ENCODE measurements around the gene C1QL4. TPM values are rescaled to one million over a fixed set of nuclear protein-coding genes. Genes with fewer than 3 reads are reported as not detected.

C1QL4 gene
- total RNA-seq, 2 donors from 2014 or later: 1.3 TPM; not detected in 1

DNA sequence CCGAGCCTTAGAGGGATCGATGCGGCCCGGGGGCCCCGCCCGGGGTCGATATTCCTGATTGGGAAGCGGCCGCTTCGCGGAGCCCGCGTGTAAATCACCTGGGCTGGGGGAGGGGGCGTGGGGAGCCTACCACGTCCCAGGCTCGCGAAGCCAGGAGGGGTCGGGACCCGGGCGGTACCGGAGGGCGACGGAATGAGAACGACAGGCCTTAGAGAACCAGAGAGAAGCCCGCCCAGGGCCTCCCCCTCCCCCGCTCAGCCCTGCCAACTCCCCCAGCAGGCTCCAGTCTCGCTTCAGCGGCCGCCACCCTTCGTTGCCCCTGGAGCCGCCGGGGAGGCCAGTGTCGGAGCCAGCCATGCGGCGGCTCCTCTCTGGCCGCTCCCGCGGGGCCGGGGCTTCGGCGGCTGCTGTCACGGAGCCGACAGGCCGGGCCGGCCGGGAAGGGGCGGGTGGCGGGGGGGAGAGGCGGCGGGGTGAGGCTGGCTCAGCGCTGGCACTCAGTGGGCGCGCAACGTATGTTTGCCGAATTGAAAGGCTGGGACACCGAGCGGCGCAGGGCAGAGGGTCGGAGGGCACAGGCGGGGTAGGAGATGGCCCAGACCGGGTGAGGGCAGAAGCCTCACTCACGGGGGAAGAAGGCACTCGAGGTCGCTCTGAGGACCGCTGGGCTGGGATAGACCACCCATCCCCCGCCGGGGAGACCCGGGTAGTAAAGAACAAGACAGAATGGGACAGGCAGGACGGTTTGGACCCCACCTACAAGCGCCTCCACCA lies 8.2 kb upstream of the C1QL4 start:
- intact Hi-C loops (cut with DNase I): no loop called here
- Histone ChIP-seq H3K27me3 (replicated peaks; ENCODE audit: insufficient read depth) (peaks cover 11% of the 10 kb centered on the region), H3K4me1 (replicated peaks) (peaks cover 29% of the 10 kb centered on the region), H3K27ac (no peak overlapping the region), H3K36me3 (no peaks in the 10 kb centered on the region), H3K4me3 (peak overlapping the region; percentile 2 to 29), H3K9me3 (no peaks in the 10 kb centered on the region)
- no peak for TF ChIP-seq POLR2A (IDR thresholded peaks at IDR 0.05)
- no peak for TF ChIP-seq POLR2AphosphoS5 (IDR thresholded peaks at IDR 0.05)
- DNase-seq (ENCODE audit: low spot score): no peak
- WGBS: 2% methylated on average over 55 of the region's 70 CpGs

DNA sequence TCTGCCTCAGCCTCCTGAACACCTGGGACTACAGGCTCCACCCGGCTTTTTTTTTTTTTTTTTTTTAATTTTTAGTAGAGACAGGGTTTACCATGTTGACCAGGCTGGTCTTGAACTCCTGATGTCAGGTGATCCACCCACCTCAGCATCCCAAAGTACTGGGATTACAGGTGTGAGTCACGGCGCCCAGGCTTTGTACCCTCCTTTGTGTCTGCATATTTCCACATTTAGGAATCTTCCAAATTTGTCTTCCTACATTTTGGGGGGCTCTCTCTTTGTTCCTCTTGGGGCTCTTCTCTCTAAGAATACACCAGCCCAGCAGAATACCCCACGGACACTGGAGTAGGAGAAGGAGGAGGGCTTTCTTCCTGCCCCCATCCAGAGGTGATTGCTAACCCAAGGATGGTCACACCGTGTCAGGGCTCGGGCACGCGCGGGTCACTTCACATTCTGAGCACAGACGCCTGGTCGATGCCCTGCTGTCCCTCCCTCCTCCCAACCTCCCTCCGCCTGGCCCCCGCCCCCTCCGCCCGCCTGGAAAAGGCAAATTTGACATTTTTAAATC lies 7.6 kb upstream of the C1QL4 start:
- DNase-seq (ENCODE audit: low spot score): no peak
- peaks cover 29% of the 10 kb centered on the region for H3K4me1 ChIP-seq (replicated peaks)
- no peak overlapping the region for H3K4me3 ChIP-seq
- H3K27me3 ChIP-seq (replicated peaks; ENCODE audit: insufficient read depth): peaks cover 11% of the 10 kb centered on the region
- 43% methylated on average over 15 of the region's 15 CpGs for WGBS
- TF ChIP-seq POLR2AphosphoS5 (IDR thresholded peaks at IDR 0.05) (no peak), POLR2A (IDR thresholded peaks at IDR 0.05) (no peak)
- TF ChIP-seq, protein P1, sequence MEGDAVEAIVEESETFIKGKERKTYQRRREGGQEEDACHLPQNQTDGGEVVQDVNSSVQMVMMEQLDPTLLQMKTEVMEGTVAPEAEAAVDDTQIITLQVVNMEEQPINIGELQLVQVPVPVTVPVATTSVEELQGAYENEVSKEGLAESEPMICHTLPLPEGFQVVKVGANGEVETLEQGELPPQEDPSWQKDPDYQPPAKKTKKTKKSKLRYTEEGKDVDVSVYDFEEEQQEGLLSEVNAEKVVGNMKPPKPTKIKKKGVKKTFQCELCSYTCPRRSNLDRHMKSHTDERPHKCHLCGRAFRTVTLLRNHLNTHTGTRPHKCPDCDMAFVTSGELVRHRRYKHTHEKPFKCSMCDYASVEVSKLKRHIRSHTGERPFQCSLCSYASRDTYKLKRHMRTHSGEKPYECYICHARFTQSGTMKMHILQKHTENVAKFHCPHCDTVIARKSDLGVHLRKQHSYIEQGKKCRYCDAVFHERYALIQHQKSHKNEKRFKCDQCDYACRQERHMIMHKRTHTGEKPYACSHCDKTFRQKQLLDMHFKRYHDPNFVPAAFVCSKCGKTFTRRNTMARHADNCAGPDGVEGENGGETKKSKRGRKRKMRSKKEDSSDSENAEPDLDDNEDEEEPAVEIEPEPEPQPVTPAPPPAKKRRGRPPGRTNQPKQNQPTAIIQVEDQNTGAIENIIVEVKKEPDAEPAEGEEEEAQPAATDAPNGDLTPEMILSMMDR (IDR thresholded peaks at IDR 0.05): no peak
- no peaks in the 10 kb centered on the region for H3K9me3 ChIP-seq
- no peak overlapping the region for H3K27ac ChIP-seq
- H3K36me3 ChIP-seq: no peaks in the 10 kb centered on the region
- intact Hi-C loops (cut with DNase I): no loop called here

DNA sequence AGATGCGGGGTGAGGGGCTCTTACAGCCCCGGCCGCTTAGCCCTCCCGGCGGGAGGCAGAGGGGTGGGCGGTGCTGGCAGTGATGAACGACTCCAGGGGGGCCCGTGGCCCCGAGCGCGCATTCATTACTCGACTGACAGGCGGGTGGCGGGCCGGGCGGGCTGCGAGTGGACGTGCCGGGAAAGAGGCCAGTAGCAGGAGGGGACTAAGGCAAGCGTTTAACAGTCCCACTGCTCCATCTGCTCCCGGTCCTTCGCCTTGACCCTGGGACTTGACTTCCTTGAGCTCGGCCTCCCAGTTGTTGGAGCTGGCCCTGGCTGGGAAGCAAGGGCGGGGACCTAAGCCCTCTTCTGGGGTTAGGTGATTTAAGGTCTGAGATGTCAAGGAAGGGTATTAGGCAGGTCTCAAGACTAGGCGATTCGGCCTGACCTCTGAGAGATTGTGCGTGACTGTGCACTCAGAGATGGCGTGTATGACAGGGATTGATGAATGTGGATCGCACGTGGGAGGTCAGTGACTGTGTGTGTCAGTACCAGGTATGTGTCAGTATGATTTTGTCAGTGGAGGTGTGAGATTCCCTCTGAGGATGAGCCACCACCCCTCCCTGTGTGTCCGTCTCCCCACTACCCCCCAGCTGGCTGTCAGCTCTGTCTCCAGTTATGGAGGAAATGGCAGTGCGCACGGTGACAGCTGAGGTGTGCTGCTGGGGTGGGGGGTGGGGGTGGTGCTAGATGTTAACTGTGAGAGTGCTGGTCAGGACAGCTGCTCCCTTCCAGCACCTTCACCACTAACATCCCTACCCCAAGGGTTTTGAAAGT lies 6.1 kb upstream of the C1QL4 start:
- TF ChIP-seq POLR2A (IDR thresholded peaks at IDR 0.05): no peak
- TF ChIP-seq POLR2AphosphoS5 (IDR thresholded peaks at IDR 0.05): no peak
- TF ChIP-seq, protein P1 (IDR thresholded peaks at IDR 0.05): no peak
- H3K27me3 ChIP-seq (replicated peaks; ENCODE audit: insufficient read depth): peaks cover 11% of the 10 kb centered on the region
- H3K4me3 ChIP-seq: no peak overlapping the region
- no peaks in the 10 kb centered on the region for H3K36me3 ChIP-seq
- no peak overlapping the region for H3K27ac ChIP-seq
- H3K4me1 ChIP-seq (replicated peaks): peaks cover 29% of the 10 kb centered on the region
- WGBS: 10% methylated on average over 20 of the region's 33 CpGs
- no peak for DNase-seq (ENCODE audit: low spot score)
- no peaks in the 10 kb centered on the region for H3K9me3 ChIP-seq
- intact Hi-C loops (cut with DNase I): no loop called here

DNA sequence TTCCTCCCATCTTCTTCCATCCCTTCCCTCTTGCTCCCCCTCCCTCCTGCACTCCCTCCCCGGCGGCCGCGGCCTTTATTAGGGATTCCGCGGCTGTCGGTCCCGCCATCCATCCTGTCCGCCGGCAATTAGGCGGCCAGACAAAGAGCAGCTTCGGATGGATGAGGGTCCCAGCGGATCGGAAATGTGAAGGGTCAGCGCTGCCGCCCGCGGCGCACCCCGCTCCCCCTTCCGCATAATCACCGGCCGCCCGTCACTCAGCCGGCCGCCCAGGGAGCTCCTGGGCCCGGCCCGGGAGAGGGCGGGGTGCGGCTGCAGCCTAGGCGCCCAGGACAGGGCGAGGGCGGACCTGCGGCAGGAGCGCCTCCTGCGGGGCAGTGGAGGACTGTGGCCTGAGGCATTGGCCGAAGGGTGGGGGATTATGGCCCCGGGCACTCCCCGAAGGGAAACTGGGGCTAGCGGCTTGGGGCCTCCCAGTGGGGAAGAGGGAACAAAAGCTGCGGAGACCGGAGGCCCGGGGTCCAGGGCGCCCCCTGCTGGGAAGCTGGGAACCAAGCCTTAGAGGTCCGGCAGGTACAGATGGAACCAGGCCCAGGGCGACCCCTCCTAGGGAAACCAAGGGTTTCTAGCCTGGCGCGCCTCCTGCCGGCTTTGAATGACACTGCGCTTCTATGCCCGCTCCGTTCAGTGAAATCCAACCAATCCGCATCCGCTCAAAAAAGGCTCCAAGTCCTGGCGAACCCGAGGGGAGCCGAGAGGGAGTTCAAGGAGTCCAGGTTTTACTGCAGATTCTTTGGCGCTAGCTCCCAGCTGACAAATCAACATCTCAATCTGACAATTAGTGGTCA lies 5.3 kb upstream of the C1QL4 start:
- H3K4me3 ChIP-seq: peak overlapping the region; percentile 4 to 7
- H3K27me3 ChIP-seq (replicated peaks; ENCODE audit: insufficient read depth): peaks cover 11% of the 10 kb centered on the region
- no peak overlapping the region for H3K27ac ChIP-seq
- H3K36me3 ChIP-seq: no peaks in the 10 kb centered on the region
- TF ChIP-seq POLR2A (IDR thresholded peaks at IDR 0.05): no peak
- TF ChIP-seq, protein P1 (IDR thresholded peaks at IDR 0.05): peak; percentile 52 to 73 (median 61)
- TF ChIP-seq POLR2AphosphoS5 (IDR thresholded peaks at IDR 0.05): peak; percentile 14
- peak; percentile 48 for DNase-seq (ENCODE audit: low spot score)
- intact Hi-C loops (cut with DNase I): no loop called here
- peaks cover 28% of the 10 kb centered on the region for H3K4me1 ChIP-seq (replicated peaks)
- WGBS: 2% methylated on average over 49 of the region's 58 CpGs
- no peaks in the 10 kb centered on the region for H3K9me3 ChIP-seq

DNA sequence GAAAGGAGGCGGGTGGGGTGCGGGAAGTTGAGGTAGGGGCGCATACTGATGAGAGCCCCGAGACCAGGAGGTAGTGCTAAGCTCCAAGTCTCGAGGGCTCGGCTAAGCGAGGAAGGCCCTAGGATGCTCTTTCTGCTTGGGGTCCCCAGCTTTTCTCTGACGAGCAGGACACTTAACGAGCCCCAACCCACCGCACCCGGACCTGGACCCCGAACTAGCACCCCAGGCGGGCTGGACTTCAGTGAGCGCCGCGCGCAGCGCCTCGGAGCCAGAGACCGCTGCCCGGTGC lies 4.7 kb upstream of the C1QL4 start:
- DNase-seq (ENCODE audit: low spot score): no peak
- 49% methylated on average over 21 of the region's 21 CpGs for WGBS
- H3K4me1 ChIP-seq (replicated peaks): peaks cover 23% of the 10 kb centered on the region
- intact Hi-C loops (cut with DNase I): no loop called here
- no peaks in the 10 kb centered on the region for H3K9me3 ChIP-seq
- peaks cover 11% of the 10 kb centered on the region for H3K27me3 ChIP-seq (replicated peaks; ENCODE audit: insufficient read depth)
- no peak overlapping the region for H3K27ac ChIP-seq
- peak overlapping the region in 1 of 2 donors; percentile 7 for H3K4me3 ChIP-seq
- TF ChIP-seq POLR2A (IDR thresholded peaks at IDR 0.05) (no peak), POLR2AphosphoS5 (IDR thresholded peaks at IDR 0.05) (no peak)
- TF ChIP-seq, protein P1 (IDR thresholded peaks at IDR 0.05): no peak
- H3K36me3 ChIP-seq: no peaks in the 10 kb centered on the region
